K562 (cell line): ENCODE measurements around the gene COQ10B. TPM values are rescaled to one million over a fixed set of nuclear protein-coding genes. Genes with fewer than 3 reads are reported as not detected.
"Not testable (repeated sequence)": the region's sequence is repeated elsewhere in the genome, so short reads cannot be mapped to it uniquely, and the experiment has no call there.

Experiments used
- ATAC-seq: fragments of 200-7000 bp; cut with Tn5 transposase; 3 replicates; pipeline ENCODE4 v1.9.1; 2020; ENCODE audit warnings: moderate library complexity
- BruUV-seq: library from RNA; stranded (reverse); fragments of 400-500 nt; replicated peaks from 2 replicates; lab custom pipeline; 2021; lab: Mats Ljungman, UMichigan
- CTCF ChIA-PET: fragments of 300-600 bp; formaldehyde crosslinking; extraction: SDS; loops from one replicate; lab custom pipeline; 2021; ENCODE audit warnings: low intra/inter-chr PET ratio; lab: Yijun Ruan, JAX
- POLR2A ChIA-PET: fragments of 300-600, 350-650 bp; sonication (Branson Sonifier 250); formaldehyde crosslinking; extraction: SDS; loops from one replicate; lab custom pipeline; 2021; ENCODE audit warnings: antibody characterized with exemption, inconsistent platforms; lab: Yijun Ruan, JAX
- DNase-seq, 4 experiments: peaks; one replicate each; pipeline versions ENCODE4 v3.0.0 to v3.0.0-alpha.2; 2011 to 2018; ENCODE audit warnings: low spot score in 3 of 4, mixed read lengths in 3 of 4; ENCODE audit errors: extremely low read depth in 1 of 4
- FAIRE-seq: peaks from 2 replicates; lab custom pipeline; 2011; peaks lifted over from hg19 to GRCh38; lab: Jason Lieb, UNC
- H2AFZ ChIP-seq: 2 replicates; pipeline ENCODE4 v1.6.0; 2011; ENCODE audit warnings: low read depth, low read length, control low read depth, inconsistent platforms
- H3K27ac ChIP-seq: fragments of 200-600 bp; 3 replicates; pipeline ENCODE4 v1.8.0; 2011; ENCODE audit warnings: low read depth, mild to moderate bottlenecking, control low read depth, inconsistent platforms, low read length, moderate library complexity, mixed read lengths; ENCODE audit errors: extremely low read depth
- H3K27me3 ChIP-seq, 2 experiments: fragments of 300-600 bp in 1 of 2; 2 replicates in 1 of 2; 3 replicates in 1 of 2; pipeline versions ENCODE4 v1.6.0 to v1.8.0; 2011; ENCODE audit warnings: inconsistent platforms in 2 of 2, low read length in 2 of 2, mild to moderate bottlenecking in 1 of 2, mixed read lengths in 1 of 2, moderate library complexity in 1 of 2; ENCODE audit not compliant: control insufficient read depth in 2 of 2, insufficient read depth in 2 of 2
- H3K36me3 ChIP-seq: fragments of 300-600 bp; 3 replicates; pipeline ENCODE4 v1.8.0; 2011; ENCODE audit warnings: mild to moderate bottlenecking, low read length, inconsistent platforms; ENCODE audit not compliant: control insufficient read depth, insufficient read depth
- H3K4me1 ChIP-seq, 2 experiments: fragments of 200-600 bp in 1 of 2; replicated peaks in 1 of 2; 2 replicates in 1 of 2; 3 replicates in 1 of 2; pipeline versions ENCODE4 v1.5.1 to v1.8.0; 2011; ENCODE audit warnings: inconsistent platforms in 2 of 2, low read length in 2 of 2, mild to moderate bottlenecking in 1 of 2, mixed read lengths in 1 of 2, moderate library complexity in 1 of 2; ENCODE audit not compliant: control insufficient read depth in 2 of 2, insufficient read depth in 2 of 2
- H3K4me2 ChIP-seq: 2 replicates; pipeline ENCODE4 v1.6.1; 2011; ENCODE audit warnings: low read length, control low read depth, inconsistent platforms, mixed read lengths; ENCODE audit not compliant: insufficient read depth
- H3K4me3 ChIP-seq: fragments of 200-600 bp; sonication (generic), shearing (Covaris generic); 2 replicates; pipeline ENCODE4 v1.5.1; 2016; ENCODE audit warnings: control low read depth, inconsistent platforms
- H3K79me2 ChIP-seq: fragments of 200-600 bp; 3 replicates; pipeline ENCODE4 v1.8.0; 2011; ENCODE audit warnings: low read length, inconsistent platforms; ENCODE audit not compliant: control insufficient read depth, insufficient read depth
- H3K9ac ChIP-seq, 2 experiments: 2 replicates each; pipeline versions ENCODE4 v1.6.0 to v1.6.1; 2011; ENCODE audit warnings: low read depth in 2 of 2, low read length in 2 of 2, control low read depth in 1 of 2, inconsistent platforms in 1 of 2, mild to moderate bottlenecking in 1 of 2, mixed read lengths in 1 of 2; ENCODE audit not compliant: insufficient read depth in 1 of 2
- H3K9me1 ChIP-seq: one replicate; pipeline ENCODE4 v1.6.0; 2011; ENCODE audit warnings: inconsistent platforms, mild to moderate bottlenecking, low read length, moderate library complexity; ENCODE audit not compliant: control insufficient read depth, insufficient read depth
- H3K9me3 ChIP-seq: replicated peaks from 2 replicates; pipeline ENCODE4 v1.5.1; 2011; ENCODE audit warnings: low read depth, low read length, inconsistent platforms; ENCODE audit not compliant: control insufficient read depth, insufficient read depth
- H4K20me1 ChIP-seq: replicated peaks from 2 replicates; pipeline ENCODE4 v1.6.1; 2011; ENCODE audit warnings: low read length, inconsistent platforms, mixed read lengths; ENCODE audit not compliant: control insufficient read depth, insufficient read depth
- DDX20 ChIP-seq: fragments of 450-650 bp; IDR thresholded peaks from 2 replicates; pipeline ENCODE4 v1.6.1; 2016; ENCODE audit warnings: missing genetic modification characterization, low read depth, mild to moderate bottlenecking, missing compliant biosample characterization, moderate library complexity
- GABPB1 ChIP-seq: sonication (generic); formaldehyde crosslinking; IDR thresholded peaks from 2 replicates; pipeline ENCODE4 v1.8.0; 2022; ENCODE audit warnings: mild to moderate bottlenecking, missing genetic modification reagents
- HDGF ChIP-seq: fragments of 450-650 bp; IDR thresholded peaks from 2 replicates; pipeline ENCODE4 v1.6.1; 2016
- SREBF2 ChIP-seq: sonication (generic); formaldehyde crosslinking; IDR thresholded peaks from 2 replicates; pipeline ENCODE4 v1.4.0; 2020; ENCODE audit warnings: mild to moderate bottlenecking, missing genetic modification reagents
- TCF7 ChIP-seq: sonication (generic); IDR thresholded peaks from 2 replicates; pipeline ENCODE4 v1.6.1; 2016; ENCODE audit warnings: antibody characterized with exemption, borderline replicate concordance
- WGBS: fragments of 100-300 bp; shearing (Covaris generic); methylation state at CpG from one replicate; pipeline ENCODE4 v1.1.6; 2016; ENCODE audit warnings: low coverage, mixed read lengths; ENCODE audit not compliant: insufficient coverage; ENCODE audit errors: missing lambda C conversion rate; 5-methylcytosine and 5-hydroxymethylcytosine counted together
- in situ Hi-C: fragments of 300-500 bp; cut with MboI; formaldehyde crosslinking; loops from 4 replicates; pipeline ENCODE4 v1.15.0; 2018; ENCODE audit warnings: inconsistent platforms, mixed read lengths
- intact Hi-C: fragments of 100-400 bp; cut with micrococcal nuclease; formaldehyde crosslinking; loops from 2 replicates; pipeline ENCODE4 v1.14.2; 2022
- polyA plus RNA-seq, 8 experiments: library from polyadenylated mRNA; depleted of rRNA in 4 of 8; stranded (reverse) in 5 of 8; unstranded in 3 of 8; fragments of >200 nt; fragmentation: Nextera tagmentation in 2 of 8; fragmentation: Illumina TruSeq in 1 of 8; extraction: Ambion mirVana in 2 of 8; extraction: Trizol in 1 of 8; gene quantifications; 2 replicates each; pipeline versions ENCODE4 v1.2.1 to v1.2.3, GENCODE V29; 2011 to 2014; ENCODE audit warnings: inconsistent platforms in 1 of 8, missing spikeins in 1 of 8
- total RNA-seq, 7 experiments: library from RNA; depleted of rRNA in 6 of 7; stranded (reverse); fragments of >200 nt in 6 of 7; fragmentation: Illumina TruSeq in 2 of 7; extraction: Trizol in 2 of 7; gene quantifications; 2 replicates each; pipeline versions ENCODE4 v1.2.1 to v1.2.3, GENCODE V29; 2011 to 2021; ENCODE audit warnings: low replicate concordance in 1 of 7
- TF ChIP-seq, protein P1 (sequence below): fragments of 450-650 bp; formaldehyde crosslinking; IDR thresholded peaks from 2 replicates; pipeline ENCODE4 v1.4.0; 2020; ENCODE audit warnings: mild to moderate bottlenecking, mixed read lengths
- TF ChIP-seq, protein P2 (sequence below): sonication (generic); formaldehyde crosslinking; IDR thresholded peaks from 2 replicates; pipeline ENCODE4 v1.8.1; 2023; ENCODE audit warnings: mild to moderate bottlenecking, missing genetic modification reagents
- TF ChIP-seq, protein P3 (sequence below): fragments of 450-650 bp; IDR thresholded peaks from 2 replicates; pipeline ENCODE4 v1.7.1; 2018; ENCODE audit warnings: mild to moderate bottlenecking, low read depth; ENCODE audit not compliant: partially characterized antibody

Gene COQ10B
- total and polyA plus RNA-seq, 9 of the 15 experiments (the other 6 are each of a cell fraction or from before 2014, with no cell fraction given): 3.1 to 13.1 (median 7.7) TPM

DNA sequence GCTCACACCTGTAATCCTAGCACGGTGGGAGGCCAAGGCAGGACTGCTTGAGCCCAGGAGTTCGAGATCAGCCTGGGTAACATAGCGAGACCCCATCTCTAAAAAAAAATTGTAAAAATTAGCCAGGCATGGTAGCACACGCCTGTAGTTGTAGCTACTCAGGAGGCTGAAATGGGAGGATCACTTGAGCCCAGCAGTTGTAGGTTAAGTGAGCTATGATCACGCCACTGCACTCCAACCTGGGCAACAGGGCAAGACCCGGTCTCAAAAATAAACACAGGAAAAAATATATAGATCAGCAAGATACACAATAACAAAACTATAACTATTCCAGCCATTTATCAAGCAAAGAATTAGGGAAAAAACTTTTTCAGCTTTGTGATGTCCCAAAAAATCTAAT, 21.5 kb upstream of the COQ10B start (continued):
- TF ChIP-seq, protein P1, sequence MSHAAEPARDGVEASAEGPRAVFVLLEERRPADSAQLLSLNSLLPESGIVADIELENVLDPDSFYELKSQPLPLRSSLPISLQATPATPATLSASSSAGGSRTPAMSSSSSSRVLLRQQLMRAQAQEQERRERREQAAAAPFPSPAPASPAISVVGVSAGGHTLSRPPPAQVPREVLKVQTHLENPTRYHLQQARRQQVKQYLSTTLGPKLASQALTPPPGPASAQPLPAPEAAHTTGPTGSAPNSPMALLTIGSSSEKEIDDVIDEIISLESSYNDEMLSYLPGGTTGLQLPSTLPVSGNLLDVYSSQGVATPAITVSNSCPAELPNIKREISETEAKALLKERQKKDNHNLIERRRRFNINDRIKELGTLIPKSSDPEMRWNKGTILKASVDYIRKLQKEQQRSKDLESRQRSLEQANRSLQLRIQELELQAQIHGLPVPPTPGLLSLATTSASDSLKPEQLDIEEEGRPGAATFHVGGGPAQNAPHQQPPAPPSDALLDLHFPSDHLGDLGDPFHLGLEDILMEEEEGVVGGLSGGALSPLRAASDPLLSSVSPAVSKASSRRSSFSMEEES (CRISPR knock-in tag): no peak
- TF ChIP-seq, protein P2, sequence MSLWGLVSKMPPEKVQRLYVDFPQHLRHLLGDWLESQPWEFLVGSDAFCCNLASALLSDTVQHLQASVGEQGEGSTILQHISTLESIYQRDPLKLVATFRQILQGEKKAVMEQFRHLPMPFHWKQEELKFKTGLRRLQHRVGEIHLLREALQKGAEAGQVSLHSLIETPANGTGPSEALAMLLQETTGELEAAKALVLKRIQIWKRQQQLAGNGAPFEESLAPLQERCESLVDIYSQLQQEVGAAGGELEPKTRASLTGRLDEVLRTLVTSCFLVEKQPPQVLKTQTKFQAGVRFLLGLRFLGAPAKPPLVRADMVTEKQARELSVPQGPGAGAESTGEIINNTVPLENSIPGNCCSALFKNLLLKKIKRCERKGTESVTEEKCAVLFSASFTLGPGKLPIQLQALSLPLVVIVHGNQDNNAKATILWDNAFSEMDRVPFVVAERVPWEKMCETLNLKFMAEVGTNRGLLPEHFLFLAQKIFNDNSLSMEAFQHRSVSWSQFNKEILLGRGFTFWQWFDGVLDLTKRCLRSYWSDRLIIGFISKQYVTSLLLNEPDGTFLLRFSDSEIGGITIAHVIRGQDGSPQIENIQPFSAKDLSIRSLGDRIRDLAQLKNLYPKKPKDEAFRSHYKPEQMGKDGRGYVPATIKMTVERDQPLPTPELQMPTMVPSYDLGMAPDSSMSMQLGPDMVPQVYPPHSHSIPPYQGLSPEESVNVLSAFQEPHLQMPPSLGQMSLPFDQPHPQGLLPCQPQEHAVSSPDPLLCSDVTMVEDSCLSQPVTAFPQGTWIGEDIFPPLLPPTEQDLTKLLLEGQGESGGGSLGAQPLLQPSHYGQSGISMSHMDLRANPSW (CRISPR knock-in tag): no peak
- TF ChIP-seq SREBF2 (CRISPR knock-in tag) (no peak), TCF7 (no peak), HDGF (no peak), DDX20 (tag) (no peak), GABPB1 (CRISPR knock-in tag) (no peak)
- TF ChIP-seq, protein P3, sequence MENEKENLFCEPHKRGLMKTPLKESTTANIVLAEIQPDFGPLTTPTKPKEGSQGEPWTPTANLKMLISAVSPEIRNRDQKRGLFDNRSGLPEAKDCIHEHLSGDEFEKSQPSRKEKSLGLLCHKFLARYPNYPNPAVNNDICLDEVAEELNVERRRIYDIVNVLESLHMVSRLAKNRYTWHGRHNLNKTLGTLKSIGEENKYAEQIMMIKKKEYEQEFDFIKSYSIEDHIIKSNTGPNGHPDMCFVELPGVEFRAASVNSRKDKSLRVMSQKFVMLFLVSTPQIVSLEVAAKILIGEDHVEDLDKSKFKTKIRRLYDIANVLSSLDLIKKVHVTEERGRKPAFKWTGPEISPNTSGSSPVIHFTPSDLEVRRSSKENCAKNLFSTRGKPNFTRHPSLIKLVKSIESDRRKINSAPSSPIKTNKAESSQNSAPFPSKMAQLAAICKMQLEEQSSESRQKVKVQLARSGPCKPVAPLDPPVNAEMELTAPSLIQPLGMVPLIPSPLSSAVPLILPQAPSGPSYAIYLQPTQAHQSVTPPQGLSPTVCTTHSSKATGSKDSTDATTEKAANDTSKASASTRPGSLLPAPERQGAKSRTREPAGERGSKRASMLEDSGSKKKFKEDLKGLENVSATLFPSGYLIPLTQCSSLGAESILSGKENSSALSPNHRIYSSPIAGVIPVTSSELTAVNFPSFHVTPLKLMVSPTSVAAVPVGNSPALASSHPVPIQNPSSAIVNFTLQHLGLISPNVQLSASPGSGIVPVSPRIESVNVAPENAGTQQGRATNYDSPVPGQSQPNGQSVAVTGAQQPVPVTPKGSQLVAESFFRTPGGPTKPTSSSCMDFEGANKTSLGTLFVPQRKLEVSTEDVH: no peak

DNA sequence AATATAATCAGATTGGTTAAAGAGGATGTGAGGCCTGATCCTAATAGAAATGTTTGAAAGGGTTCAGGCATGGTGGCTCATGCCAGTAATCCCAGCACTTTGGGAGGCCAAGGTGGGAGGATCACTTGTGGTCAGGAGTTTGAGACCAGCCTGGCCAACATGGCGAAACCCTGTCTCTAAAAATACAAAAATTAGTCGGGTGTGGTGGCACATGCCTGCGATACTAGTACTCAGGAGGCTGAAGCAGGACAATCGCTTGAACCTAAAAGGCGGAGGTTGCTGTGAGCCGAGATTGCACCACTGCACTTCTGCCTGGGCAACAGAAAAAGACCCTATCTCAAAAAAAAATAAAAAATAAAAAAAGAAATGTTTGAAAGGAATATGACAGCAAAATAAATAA, 20.8 kb upstream of the COQ10B start:
- H3K9me1 ChIP-seq, in situ Hi-C loops: not testable (repeated sequence)
- intact Hi-C loops: loop anchor here (5.0 kb wide), 1 partner anchor 275 kb away; the partner anchor contains the start of gene MARS2

More for the DNA sequence above, 20.8 kb upstream of the COQ10B start:
- H3K4me2 ChIP-seq: peak overlapping the region; percentile 93
- ATAC-seq, BruUV-seq, H2AFZ ChIP-seq, CTCF ChIA-PET, H3K27me3 ChIP-seq, H3K27ac ChIP-seq, H3K9me3 ChIP-seq, DNase-seq, FAIRE-seq: not testable (repeated sequence)
- peaks cover 46% of the 10 kb centered on the region for H4K20me1 ChIP-seq
- H3K36me3 ChIP-seq: peaks cover 31% of the 10 kb centered on the region; the same call in 2 of the 3 replicates
- WGBS: 10% methylated on average over 6 of the region's 6 CpGs
- peaks cover 14 to 17% of the 10 kb centered on the region in 2 experiments; a peak in 4 of 5 replicates for H3K4me1 ChIP-seq
- H3K4me3 ChIP-seq: peak overlapping the region; percentile 77
- POLR2A ChIA-PET: interaction anchor here (0.6 to 1.7 kb wide), 2 partner anchors 67 to 686 kb away, joined by 3 to 4 read pairs; partner anchors contain the start of genes HSPD1 and HSPE1
- peaks cover 89% of the 10 kb centered on the region for H3K79me2 ChIP-seq
- H3K9ac ChIP-seq: peak overlapping the region; percentile 48 to 100; a peak in 3 of 4 replicates
